HUES6 (cell line): ENCODE data around the gene ZFR.

ENCODE experiments used
- H3K27ac ChIP-seq: 2 replicates; pipeline ENCODE4 v1.7.0; 2013; ENCODE audit warnings: low read depth, mild to moderate bottlenecking, low read length, inconsistent platforms
- H3K27me3 ChIP-seq: 2 replicates; pipeline ENCODE4 v1.6.1; 2013; ENCODE audit warnings: low read length; ENCODE audit not compliant: control insufficient read depth, insufficient read depth
- H3K36me3 ChIP-seq: 2 replicates; pipeline ENCODE4 v1.6.1; 2013; ENCODE audit warnings: low read length; ENCODE audit not compliant: control insufficient read depth, insufficient read depth
- H3K4me1 ChIP-seq: 2 replicates; pipeline ENCODE4 v1.6.1; 2013; ENCODE audit warnings: low read length; ENCODE audit not compliant: control insufficient read depth, insufficient read depth
- H3K4me3 ChIP-seq: 2 replicates; pipeline ENCODE4 v1.5.1; 2013; ENCODE audit warnings: low read depth, low read length
- H3K9ac ChIP-seq: one replicate; pipeline ENCODE4 v1.6.1; 2013; ENCODE audit warnings: mild to moderate bottlenecking, low read length
- H3K9me3 ChIP-seq: 2 replicates; pipeline ENCODE4 v1.6.1; 2013; ENCODE audit warnings: low read depth, low read length; ENCODE audit not compliant: control insufficient read depth, insufficient read depth

Gene ZFR

DNA sequence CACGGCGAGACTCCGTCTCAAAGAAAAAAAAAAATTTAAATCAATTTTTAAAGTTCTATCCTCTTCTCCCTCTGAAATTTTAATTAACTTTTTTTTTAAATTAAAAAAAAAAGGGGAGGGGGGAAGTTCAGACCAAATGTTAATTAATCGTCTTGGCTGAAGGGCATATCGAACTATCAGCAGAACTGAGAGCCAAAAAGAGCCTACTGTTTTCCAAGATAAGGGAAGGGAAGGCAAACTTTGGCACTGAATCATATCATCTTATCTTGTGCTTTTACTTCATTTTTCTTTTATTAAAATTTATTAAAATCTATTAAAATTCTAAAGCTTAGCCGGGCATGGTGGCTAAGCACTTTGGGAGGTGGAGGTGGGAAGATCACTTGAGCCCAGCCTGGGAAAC is 85.9 kb downstream of the ZFR start:
- Histone ChIP-seq H3K4me3 (no peak overlapping the region), H3K27me3 (no peaks in the 10 kb centered on the region), H3K27ac (0 out of 2 replicates have a peak overlapping the region, but pooled peaks have one; percentile 18), H3K9me3 (no peaks in the 10 kb centered on the region), H3K4me1 (peaks cover 20% of the 10 kb centered on the region), H3K36me3 (peaks cover 55% of the 10 kb centered on the region), H3K9ac (no peak overlapping the region)

DNA sequence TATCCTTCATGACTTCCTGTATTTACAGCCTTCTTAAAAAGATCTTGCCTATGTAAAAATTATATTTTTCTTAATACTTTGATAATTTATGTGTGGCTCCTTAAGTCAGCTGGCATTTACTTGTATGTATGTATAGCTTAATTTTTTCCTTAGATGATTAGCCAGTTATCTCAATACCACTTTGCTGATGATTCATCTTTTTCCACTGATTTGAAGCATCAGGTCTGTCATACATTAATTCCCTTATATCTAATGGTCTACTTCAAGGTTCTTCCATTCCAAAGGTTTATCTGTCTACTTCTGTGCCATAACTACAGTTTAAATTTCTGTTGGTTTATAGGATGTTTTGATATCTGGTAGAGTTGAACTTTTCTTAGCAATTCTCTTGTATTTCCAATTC is 86.9 kb downstream of the ZFR start:
- H3K9ac ChIP-seq = no peak overlapping the region
- no peak overlapping the region for H3K4me3 ChIP-seq
- H3K4me1 ChIP-seq = peaks cover 20% of the 10 kb centered on the region
- H3K9me3 ChIP-seq = no peaks in the 10 kb centered on the region
- peaks cover 46% of the 10 kb centered on the region for H3K36me3 ChIP-seq
- no peak overlapping the region for H3K27ac ChIP-seq
- H3K27me3 ChIP-seq = no peaks in the 10 kb centered on the region

- Histone ChIP-seq H3K36me3 (peaks cover 38% of the 10 kb centered on the region), H3K9me3 (no peaks in the 10 kb centered on the region), H3K9ac (no peak overlapping the region), H3K4me3 (no peak overlapping the region), H3K27me3 (no peaks in the 10 kb centered on the region), H3K27ac (no peak overlapping the region), H3K4me1 (peaks cover 15% of the 10 kb centered on the region)
These were observed 88.9 kb downstream of the ZFR start for GRCh38 chr5:32355686-32356085.

DNA sequence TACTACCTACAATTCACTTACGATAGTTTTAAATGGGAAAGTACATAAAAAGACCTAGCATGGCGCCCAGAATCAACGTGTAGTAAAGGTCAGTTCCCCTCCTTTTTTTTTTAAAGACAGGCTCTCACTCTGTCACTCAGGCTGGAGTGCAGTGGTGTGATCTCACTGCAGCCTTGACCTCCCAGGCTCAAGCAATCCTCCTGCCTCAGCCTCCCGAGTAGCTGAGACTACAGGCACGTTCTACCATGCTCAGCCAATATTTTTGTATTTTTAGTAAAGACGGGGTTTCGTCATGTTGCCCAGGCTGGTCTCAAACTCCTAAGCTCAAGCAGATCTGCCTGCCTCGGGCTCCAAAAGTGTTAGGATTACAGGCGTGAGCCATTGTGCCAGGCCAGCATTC is 91.1 kb downstream of the ZFR start:
- Histone ChIP-seq H3K27me3 (no peaks in the 10 kb centered on the region), H3K36me3 (peaks cover 30% of the 10 kb centered on the region), H3K9me3 (0 out of 2 replicates have a peak, but pooled peaks cover 2% of the 10 kb centered on the region), H3K4me1 (no peaks in the 10 kb centered on the region), H3K9ac (no peak overlapping the region), H3K4me3 (no peak overlapping the region), H3K27ac (no peak overlapping the region)

- Histone ChIP-seq H3K9ac (no peak overlapping the region), H3K36me3 (peaks cover 26% of the 10 kb centered on the region), H3K4me3 (no peak overlapping the region), H3K27me3 (no peaks in the 10 kb centered on the region), H3K4me1 (no peaks in the 10 kb centered on the region), H3K9me3 (peaks cover 8% of the 10 kb centered on the region; the same call in 1 of the 2 replicates), H3K27ac (no peak overlapping the region)
These were observed 91.9 kb downstream of the ZFR start for GRCh38 chr5:32352685-32353084.

- Histone ChIP-seq H3K4me3 (no peak overlapping the region), H3K27me3 (no peaks in the 10 kb centered on the region), H3K9me3 (peaks cover 31% of the 10 kb centered on the region), H3K36me3 (no peaks in the 10 kb centered on the region), H3K27ac (no peak overlapping the region), H3K4me1 (no peaks in the 10 kb centered on the region), H3K9ac (no peak overlapping the region)
These were observed 97.7 kb downstream of the ZFR start for GRCh38 chr5:32346869-32347268.

DNA sequence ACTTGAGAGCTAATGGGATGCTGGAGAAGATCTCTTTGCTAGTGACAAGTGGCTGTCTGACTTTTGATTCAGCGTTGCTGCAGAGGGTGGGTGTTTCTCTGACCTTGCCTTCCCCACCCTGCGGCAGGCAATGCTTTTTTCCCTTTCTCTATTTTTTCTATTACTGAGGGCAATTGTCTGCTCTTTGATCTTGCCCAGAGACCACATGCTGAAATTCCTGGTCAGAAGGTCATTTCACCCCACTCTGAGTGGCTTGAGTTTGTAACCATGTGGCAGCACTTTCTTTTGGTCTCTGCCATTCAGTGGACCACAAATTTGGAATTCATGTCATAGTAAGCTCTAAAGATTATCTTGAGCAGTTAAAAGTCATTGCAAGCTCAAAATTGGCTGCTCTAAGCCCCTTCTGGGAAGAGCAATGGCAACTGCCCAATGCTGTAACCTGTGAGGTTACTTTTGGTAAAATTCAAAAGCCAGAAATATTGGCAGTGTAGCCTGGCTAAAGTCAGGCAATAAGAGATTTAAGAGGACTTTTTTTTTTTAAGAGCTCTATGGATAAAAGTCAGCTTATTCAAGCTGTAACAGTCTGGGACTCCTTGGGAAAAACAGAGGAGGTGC is 101.4 kb downstream of the ZFR start:
- no peak overlapping the region for H3K4me3 ChIP-seq
- H3K9ac ChIP-seq = no peak overlapping the region
- H3K27me3 ChIP-seq = no peaks in the 10 kb centered on the region
- H3K27ac ChIP-seq = no peak overlapping the region
- H3K4me1 ChIP-seq = no peaks in the 10 kb centered on the region
- H3K36me3 ChIP-seq = no peaks in the 10 kb centered on the region
- H3K9me3 ChIP-seq = peaks cover 61% of the 10 kb centered on the region

- Histone ChIP-seq H3K9ac (no peak overlapping the region), H3K27me3 (no peaks in the 10 kb centered on the region), H3K9me3 (peaks cover 60% of the 10 kb centered on the region), H3K27ac (no peak overlapping the region), H3K4me3 (no peak overlapping the region), H3K4me1 (no peaks in the 10 kb centered on the region), H3K36me3 (no peaks in the 10 kb centered on the region)
These were observed 101.9 kb downstream of the ZFR start for GRCh38 chr5:32342656-32343055.

DNA sequence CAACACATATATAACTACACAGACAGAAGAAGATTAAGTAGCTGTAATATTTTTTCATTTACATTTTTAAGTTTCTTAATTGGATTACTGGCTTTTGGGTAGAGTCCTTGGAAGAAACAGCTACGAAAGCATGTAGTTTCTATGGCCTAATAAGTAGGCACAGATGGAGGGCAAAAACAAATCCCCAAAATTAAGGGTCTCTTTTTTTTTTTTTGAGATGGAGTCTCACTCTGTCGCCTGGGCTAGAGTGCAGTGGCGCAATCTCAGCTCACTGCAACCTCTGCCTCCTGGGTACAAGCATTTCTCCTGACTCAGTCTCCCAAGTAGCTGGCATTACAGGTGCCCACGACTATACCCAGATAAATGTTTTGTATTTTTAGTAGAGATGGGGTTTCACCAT is 104.7 kb downstream of the ZFR start:
- Histone ChIP-seq H3K36me3 (no peaks in the 10 kb centered on the region), H3K9me3 (peaks cover 60% of the 10 kb centered on the region), H3K27ac (no peak overlapping the region), H3K4me3 (no peak overlapping the region), H3K4me1 (no peaks in the 10 kb centered on the region), H3K9ac (no peak overlapping the region), H3K27me3 (no peaks in the 10 kb centered on the region)

DNA sequence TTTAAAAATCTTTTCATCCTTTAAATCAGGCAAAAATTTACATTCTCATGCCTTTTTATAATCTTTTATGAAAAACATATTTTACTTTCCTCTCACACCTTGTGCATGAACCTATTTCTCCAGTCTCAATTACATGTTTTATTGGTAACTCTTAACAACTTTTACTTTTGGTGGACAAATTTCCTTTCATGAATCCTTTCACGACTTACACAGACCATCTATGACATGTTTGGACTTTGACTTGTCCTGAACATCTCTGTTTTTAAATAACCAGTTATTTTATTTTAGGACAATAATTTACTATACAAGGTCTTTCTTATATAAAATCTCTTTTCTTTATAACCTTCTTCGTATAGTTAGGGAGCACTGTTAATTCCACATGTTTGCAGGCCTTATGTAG is 105.3 kb downstream of the ZFR start:
- Histone ChIP-seq H3K4me1 (no peaks in the 10 kb centered on the region), H3K9ac (no peak overlapping the region), H3K36me3 (no peaks in the 10 kb centered on the region), H3K27me3 (no peaks in the 10 kb centered on the region), H3K27ac (no peak overlapping the region), H3K4me3 (no peak overlapping the region), H3K9me3 (peaks cover 65% of the 10 kb centered on the region)

DNA sequence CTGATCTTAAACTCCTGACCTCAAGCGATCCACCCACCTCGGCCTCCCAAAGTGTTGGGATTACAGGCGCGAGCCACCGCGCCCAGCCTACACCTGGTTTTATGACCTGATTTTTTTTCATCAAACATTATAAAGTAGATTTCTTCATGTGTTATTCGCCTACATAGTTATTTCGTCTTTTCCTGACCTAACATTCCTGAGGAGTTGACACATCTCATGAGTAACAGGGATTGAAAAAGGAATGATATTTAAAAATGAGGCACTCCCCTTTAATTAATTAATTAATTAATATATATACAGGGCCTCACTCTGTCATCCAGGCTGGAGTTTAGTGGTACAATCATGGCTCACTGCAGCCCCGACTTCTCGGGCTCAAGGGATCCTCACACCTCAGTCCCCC is 111.6 kb downstream of the ZFR start:
- Histone ChIP-seq H3K9ac (no peak overlapping the region), H3K27me3 (no peaks in the 10 kb centered on the region), H3K4me3 (no peak overlapping the region), H3K36me3 (no peaks in the 10 kb centered on the region), H3K4me1 (no peaks in the 10 kb centered on the region), H3K9me3 (peaks cover 13% of the 10 kb centered on the region), H3K27ac (no peak overlapping the region)

DNA sequence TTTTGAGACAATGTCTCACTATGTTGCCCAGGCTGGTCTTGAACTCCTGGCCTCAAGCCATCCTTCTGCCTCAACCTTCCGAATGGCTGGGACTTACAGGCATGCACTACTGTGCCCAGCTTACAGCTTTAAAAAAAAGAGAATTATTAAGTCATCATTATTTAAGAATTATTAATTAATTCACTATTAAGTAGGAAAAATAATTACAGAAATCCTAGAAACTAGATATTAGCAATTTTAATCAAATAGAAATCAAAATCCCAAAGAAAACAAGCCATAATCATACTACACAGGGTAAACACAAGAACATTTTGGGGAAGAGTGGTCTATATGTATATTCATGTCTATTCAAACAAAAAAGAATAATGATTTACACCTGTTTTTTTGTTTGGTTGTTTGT is 112.2 kb downstream of the ZFR start:
- no peak overlapping the region for H3K4me3 ChIP-seq
- H3K27me3 ChIP-seq = no peaks in the 10 kb centered on the region
- no peak overlapping the region for H3K9ac ChIP-seq
- no peak overlapping the region for H3K27ac ChIP-seq
- H3K36me3 ChIP-seq = no peaks in the 10 kb centered on the region
- peaks cover 11% of the 10 kb centered on the region; the same call in 1 of the 2 replicates for H3K9me3 ChIP-seq
- H3K4me1 ChIP-seq = no peaks in the 10 kb centered on the region
